Muscle layer of duodenum (tissue), 2 donors: Measurements from ENCODE around the gene KLF2.
"Not testable (repeated sequence)": the region's sequence is repeated elsewhere in the genome, so short reads cannot be mapped to it uniquely, and the experiment has no call there.

Experiments used
- H3K27ac ChIP-seq: one replicate; pipeline ENCODE4 v1.7.0; 2013; ENCODE audit warnings: mild to moderate bottlenecking, low read length
- H3K27me3 ChIP-seq: one replicate; pipeline ENCODE4 v1.7.0; 2013; ENCODE audit warnings: low read depth, mild to moderate bottlenecking, control low read depth, low read length
- H3K36me3 ChIP-seq, 2 donors: one replicate each; pipeline ENCODE4 v1.7.0; 2013; ENCODE audit warnings: low read length in 2 of 2, control low read depth in 1 of 2, mild to moderate bottlenecking in 1 of 2; ENCODE audit not compliant: insufficient read depth in 2 of 2, control insufficient read depth in 1 of 2
- H3K4me1 ChIP-seq, 2 donors: one replicate each; pipeline ENCODE4 v1.7.0; 2013; ENCODE audit warnings: low read length in 2 of 2, mild to moderate bottlenecking in 2 of 2, control low read depth in 1 of 2, moderate library complexity in 1 of 2; ENCODE audit not compliant: insufficient read depth in 2 of 2, control insufficient read depth in 1 of 2
- H3K4me3 ChIP-seq, 2 donors: one replicate each; pipeline ENCODE4 v1.7.0; 2013; ENCODE audit warnings: low read length in 2 of 2, low read depth in 1 of 2, mild to moderate bottlenecking in 1 of 2
- H3K9me3 ChIP-seq, 2 donors: one replicate each; pipeline ENCODE4 v1.7.0; 2013; ENCODE audit warnings: low read length in 2 of 2, control low read depth in 1 of 2, mild to moderate bottlenecking in 1 of 2; ENCODE audit not compliant: control insufficient read depth in 1 of 2
- donor health status: healthy.

Gene KLF2

DNA sequence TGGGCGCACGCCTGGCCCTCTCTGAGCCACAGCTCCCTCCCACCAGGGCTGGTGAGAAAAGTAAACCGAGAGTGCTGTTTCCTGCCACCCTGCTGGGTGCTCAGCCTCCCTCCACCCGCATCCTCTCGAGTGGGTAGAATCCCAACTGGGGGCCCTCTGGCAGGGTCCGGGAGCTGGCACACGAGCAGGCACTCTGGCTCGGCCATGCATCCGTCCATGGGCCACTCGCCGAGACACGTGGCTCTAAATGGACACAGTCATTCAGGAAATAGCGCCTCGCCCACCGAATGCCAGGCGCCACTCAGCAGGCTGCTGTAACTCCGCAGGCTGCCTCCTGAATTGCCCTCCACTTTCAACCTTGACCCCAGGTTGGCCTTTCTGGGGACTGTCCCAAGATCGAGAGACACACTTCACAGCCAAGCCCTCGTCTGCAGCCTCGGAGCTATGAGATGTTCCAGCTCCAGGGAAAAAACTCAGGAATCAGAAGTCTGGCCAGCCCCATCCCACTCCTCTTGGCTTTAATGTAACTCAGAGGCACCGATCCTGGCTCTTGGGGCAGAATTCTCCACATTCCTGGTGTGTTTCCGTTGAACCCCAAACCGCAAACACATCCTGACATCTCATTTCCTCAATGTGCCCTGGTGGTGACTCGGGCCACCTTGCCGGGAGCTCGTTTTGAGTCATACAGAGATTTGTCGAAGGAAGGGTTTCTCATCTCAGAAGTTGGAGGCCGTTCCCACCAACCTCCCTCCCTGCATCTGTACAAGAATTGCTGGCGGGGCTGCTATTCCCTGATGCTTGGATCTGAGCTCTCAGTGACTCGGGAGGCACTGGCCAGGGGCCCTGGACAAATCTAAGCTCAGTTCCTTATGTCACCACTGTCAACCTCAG, 14.1 kb downstream of the KLF2 start:
- Histone ChIP-seq H3K27me3 (no peaks in the 10 kb centered on the region), H3K9me3 (no peaks in the 10 kb centered on the region), H3K27ac (no peak overlapping the region), H3K4me1 (peaks cover 0 to 14% of the 10 kb centered on the region in 2 donors), H3K36me3 (no peaks in the 10 kb centered on the region), H3K4me3 (no peak overlapping the region)

DNA sequence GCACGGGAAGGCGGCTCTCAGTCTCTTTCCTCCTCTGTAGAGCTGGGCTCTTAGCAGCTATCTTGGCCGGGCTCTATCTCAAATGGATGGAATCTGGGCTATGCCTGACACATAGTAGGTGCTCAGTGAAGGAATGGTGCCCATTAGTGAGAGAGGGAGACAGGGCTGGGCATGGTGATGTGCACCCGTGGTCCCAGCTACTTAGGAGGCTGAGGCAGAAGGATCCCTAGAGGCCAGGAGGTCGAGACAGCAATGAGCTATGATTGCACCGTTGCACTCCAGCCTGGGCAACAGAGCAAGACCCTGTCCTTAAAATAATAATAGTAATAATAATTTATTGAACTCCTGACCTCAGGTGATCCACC, 14.7 kb downstream of the KLF2 start:
- Histone ChIP-seq H3K4me3 (no peak overlapping the region), H3K4me1 (peaks cover 0 to 14% of the 10 kb centered on the region in 2 donors), H3K27ac (no peak overlapping the region), H3K9me3 (no peaks in the 10 kb centered on the region), H3K27me3 (no peaks in the 10 kb centered on the region), H3K36me3 (no peaks in the 10 kb centered on the region)

DNA sequence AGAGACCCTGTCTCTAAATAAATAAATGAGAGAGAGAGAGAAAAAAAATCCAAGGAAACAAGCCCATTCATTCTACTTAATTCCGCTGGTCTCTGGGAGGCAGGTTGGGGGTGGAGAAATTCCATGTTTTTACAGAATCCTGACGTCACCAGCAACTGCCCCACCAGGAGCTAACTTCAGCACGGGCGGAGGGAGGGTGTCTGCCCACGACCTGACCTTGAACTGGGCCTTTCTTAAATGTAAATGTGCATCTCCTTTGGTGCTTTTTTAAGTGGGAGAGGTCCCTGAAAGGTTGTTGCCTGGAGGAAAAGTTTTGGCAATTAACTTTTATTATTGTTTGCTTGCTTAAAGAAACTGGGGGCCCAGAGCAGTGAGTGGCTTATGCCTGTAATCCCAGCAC, 15.5 kb downstream of the KLF2 start:
- H3K9me3 ChIP-seq, result no peaks in the 10 kb centered on the region
- H3K4me1 ChIP-seq, result peaks cover 0 to 14% of the 10 kb centered on the region in 2 donors
- H3K27me3 ChIP-seq, result no peaks in the 10 kb centered on the region
- H3K4me3 ChIP-seq, result no peak overlapping the region
- no peaks in the 10 kb centered on the region for H3K36me3 ChIP-seq
- H3K27ac ChIP-seq, result no peak overlapping the region

DNA sequence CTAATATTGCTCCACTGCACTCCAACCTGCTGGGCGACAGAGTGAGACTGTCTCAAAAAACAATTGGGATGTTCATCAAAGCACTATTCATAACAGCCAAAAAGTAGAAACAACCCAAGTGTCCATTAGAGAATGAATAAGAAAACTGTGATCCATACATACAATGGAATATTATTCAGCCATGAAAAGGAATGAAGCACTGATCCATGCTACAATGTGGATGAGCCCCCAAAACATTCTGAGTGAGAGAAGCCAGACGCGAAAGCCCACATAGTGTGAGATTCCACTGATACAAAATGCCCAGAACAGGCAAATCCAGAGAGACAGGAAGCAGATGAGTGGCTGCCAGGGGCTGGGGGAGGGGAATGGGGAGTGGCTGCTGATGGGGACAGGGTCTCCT, 16.0 kb downstream of the KLF2 start:
- Histone ChIP-seq H3K9me3 (no peaks in the 10 kb centered on the region), H3K4me3 (no peak overlapping the region), H3K27ac (no peak overlapping the region), H3K27me3 (no peaks in the 10 kb centered on the region), H3K36me3 (no peaks in the 10 kb centered on the region), H3K4me1 (peaks cover 0 to 14% of the 10 kb centered on the region in 2 donors)

DNA sequence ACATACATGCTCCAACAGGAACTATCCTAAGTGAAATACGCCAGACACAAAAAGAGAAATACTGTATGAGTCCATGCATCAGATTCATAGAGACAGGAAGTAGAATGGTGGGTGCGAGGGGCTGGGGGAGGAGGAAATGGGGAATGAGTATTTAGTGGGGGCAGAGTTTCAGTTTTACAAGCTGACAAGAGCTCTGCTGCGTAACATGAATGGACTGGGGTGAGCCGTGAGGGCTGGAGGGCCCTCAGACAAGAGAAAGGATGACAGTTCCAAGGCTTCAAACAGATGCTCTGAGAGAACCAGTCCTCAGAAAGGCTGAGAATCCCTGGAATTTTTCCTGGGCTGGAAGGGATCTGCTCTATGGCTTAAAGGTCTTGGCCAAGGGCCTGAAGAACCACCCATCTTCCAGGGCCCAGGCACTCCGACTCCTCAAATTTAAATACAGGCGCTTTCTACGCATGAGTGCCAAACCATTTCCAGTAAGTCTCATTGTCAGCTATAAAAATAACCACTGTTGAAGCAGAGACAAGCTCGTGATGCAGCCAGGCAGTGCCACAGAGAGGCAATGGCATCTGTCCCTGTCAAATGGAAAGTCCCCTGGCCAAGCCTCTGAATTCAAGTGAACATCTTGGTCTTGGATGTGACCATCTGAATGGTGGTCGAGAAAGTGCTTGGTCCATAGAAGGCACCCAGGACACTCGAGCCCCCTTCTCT, 17.5 kb downstream of the KLF2 start:
- Histone ChIP-seq H3K4me3 (peak overlapping the region in 1 of 2 donors; percentile 19), H3K9me3 (no peaks in the 10 kb centered on the region), H3K27ac (peak overlapping the region; percentile 71), H3K36me3 (no peaks in the 10 kb centered on the region), H3K27me3 (no peaks in the 10 kb centered on the region), H3K4me1 (peaks cover 0 to 14% of the 10 kb centered on the region in 2 donors)

DNA sequence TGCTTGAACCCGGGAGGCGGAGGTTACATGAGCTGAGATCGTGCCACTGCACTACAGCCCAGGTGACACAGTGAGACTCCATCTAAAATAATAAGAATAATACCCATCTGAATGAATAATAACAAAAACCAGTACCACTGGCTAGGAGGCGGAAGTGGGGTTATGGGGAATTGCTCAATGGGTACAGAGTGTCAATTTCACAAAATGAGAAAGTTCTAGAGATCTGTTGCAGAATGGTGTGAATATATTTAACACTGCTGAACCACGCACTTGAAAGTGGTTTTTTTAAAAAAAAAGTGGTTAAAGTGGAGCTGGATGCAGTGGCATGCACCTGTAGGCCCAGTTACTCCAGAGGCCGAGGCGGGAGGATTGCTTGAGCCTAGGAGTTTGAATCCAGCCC, 18.5 kb downstream of the KLF2 start:
- Histone ChIP-seq H3K27me3 (no peaks in the 10 kb centered on the region), H3K36me3 (no peaks in the 10 kb centered on the region), H3K9me3 (no peaks in the 10 kb centered on the region), H3K4me3 (no peak overlapping the region), H3K27ac (no peak overlapping the region), H3K4me1 (peaks cover 0 to 8% of the 10 kb centered on the region in 2 donors)

DNA sequence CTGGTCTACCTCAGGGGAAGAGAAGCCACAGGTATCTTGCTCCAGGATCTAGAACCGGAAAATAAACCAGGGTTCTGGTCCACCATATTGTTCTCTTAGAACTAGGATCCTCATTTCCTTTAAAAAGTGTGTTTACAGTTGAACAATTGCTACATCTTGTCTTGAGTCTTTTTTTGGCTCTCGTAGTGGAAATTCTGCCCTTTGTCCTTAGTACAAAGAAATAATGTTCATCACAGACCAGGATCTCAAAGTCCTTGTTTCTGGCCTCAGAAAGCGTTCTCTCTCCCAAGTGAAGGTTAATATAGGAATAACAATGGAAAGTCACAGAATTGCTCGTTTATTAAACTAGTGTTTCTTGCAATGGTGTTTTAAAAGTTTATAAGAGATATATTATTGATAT, 20.8 kb downstream of the KLF2 start:
- H3K9me3 ChIP-seq, result no peaks in the 10 kb centered on the region
- no peak overlapping the region for H3K27ac ChIP-seq
- no peak overlapping the region for H3K4me3 ChIP-seq
- no peaks in the 10 kb centered on the region for H3K27me3 ChIP-seq
- no peaks in the 10 kb centered on the region for H3K36me3 ChIP-seq
- H3K4me1 ChIP-seq, result no peaks in the 10 kb centered on the region

DNA sequence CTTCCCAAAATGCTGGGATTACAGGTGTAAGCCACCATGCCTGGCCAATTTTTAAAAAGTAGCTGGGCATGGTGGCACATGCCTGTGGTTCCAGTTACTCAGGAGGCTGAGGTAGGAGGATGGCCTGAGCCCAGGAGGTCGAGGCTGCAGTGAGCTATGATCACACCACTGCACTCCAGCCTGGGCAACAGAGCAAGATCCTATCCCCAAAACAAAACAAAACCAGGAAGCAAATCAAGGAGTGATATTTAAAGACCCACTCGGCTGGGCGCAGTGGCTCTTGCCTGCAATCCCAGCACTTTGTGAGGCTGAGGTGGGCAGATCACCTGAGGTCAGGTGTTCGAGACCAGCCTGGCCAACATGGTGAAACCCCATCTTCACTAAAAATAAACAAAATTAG, 22.5 kb downstream of the KLF2 start:
- not testable (repeated sequence) for H3K36me3 ChIP-seq, H3K4me1 ChIP-seq, H3K4me3 ChIP-seq, H3K9me3 ChIP-seq, H3K27ac ChIP-seq, H3K27me3 ChIP-seq

DNA sequence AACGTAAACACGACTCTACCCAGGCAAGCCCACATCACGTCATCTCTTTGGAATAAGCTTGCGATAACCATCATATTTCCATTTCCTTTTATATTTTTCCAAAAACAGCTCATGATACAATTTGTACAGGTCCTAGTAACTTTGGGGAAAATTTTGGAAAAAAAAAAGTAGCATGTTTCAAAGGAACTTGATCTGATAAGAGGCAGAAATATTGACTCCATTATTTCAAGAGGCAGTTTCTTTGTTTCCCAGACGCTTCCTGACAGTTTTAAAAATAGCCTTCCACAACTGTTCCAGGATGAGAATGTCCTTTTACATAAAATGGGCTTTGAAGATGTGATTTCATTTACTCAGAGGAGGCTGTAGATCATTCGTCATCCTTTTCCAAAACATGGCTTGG, 23.1 kb downstream of the KLF2 start:
- no peak overlapping the region for H3K4me3 ChIP-seq
- no peaks in the 10 kb centered on the region for H3K27me3 ChIP-seq
- no peaks in the 10 kb centered on the region for H3K36me3 ChIP-seq
- no peaks in the 10 kb centered on the region for H3K4me1 ChIP-seq
- no peaks in the 10 kb centered on the region for H3K9me3 ChIP-seq
- no peak overlapping the region for H3K27ac ChIP-seq

DNA sequence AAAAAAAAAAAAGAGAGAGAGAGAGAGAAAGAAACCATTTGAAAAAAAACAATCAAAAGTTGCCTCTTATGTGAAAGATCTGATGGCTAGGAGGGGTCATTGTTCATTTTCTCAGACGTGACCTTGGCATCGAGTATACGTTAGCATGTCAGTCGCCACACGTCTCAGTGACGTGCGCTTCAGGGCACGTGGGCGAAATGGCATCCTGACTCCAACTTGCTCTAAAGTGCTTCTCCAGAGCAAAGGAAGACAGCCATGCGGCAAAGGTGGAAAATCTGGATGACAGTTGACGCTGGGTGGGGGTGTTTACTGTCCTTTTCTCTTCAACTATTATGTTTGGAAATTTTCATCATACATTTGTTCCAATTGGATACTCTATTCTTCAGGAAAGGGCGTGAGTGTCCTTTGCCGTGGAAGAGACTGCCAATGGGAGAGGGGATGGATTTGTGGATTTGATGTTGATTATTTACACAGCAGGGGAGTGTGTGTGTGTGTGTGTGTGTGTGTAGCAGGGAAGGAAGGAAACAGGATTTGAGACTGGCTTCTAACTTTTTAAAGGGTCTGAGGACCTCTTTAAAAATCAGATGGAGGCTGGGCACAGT, 25.0 kb downstream of the KLF2 start:
- H3K36me3 ChIP-seq, result no peaks in the 10 kb centered on the region
- no peak overlapping the region for H3K27ac ChIP-seq
- no peaks in the 10 kb centered on the region for H3K27me3 ChIP-seq
- no peaks in the 10 kb centered on the region for H3K4me1 ChIP-seq
- H3K9me3 ChIP-seq, result no peaks in the 10 kb centered on the region
- H3K4me3 ChIP-seq, result no peak overlapping the region

DNA sequence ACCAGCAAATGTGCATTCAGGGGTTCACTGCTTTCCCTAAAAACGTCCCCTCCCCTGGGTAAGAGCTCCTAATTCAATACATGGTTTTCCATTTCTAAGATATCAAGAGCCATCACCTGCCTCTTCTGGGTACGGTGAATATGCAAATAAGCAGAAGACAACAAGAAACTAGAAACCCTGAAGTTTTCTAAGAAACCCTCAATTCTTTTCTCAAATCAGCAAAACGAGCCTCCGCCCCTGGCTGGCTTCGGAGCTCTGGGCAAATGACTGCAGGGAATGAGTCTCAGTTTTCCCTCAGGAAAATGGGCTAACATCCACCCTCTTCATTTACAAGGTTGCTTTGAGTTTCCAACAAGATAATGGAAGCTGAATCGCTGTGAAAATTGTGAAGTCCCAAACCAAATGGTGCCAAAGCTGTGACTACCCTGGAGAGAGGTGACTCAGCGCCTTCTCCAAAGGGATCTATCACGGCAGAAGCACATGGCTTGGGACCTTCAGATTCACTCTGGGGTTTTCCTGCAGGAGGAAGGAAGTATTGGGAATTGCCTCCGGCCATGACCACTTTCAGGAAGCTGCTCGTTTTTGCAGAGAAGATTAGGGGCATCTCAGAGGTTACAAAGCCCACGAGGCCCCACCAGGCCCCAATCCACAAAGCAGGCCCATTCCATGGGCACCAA, 26.6 kb downstream of the KLF2 start:
- no peak overlapping the region for H3K4me3 ChIP-seq
- no peaks in the 10 kb centered on the region for H3K4me1 ChIP-seq
- H3K36me3 ChIP-seq, result no peaks in the 10 kb centered on the region
- no peaks in the 10 kb centered on the region for H3K27me3 ChIP-seq
- no peaks in the 10 kb centered on the region for H3K9me3 ChIP-seq
- no peak overlapping the region for H3K27ac ChIP-seq
